Vagina (tissue), 2 donors: Measurements from ENCODE around the gene IL18RAP. TPM values are rescaled to one million over a fixed set of nuclear protein-coding genes. Genes with fewer than 3 reads are reported as not detected.

ENCODE experiments used
- DNase-seq, 2 donors: peaks; one replicate each; pipeline ENCODE4 v3.0.0-alpha.2; 2017; ENCODE audit errors: extremely low spot score in 2 of 2
- H3K27ac ChIP-seq: fragments of 200-600 bp; sonication (generic); one replicate; pipeline ENCODE4 v1.5.1; 2019
- H3K27me3 ChIP-seq: fragments of 200-600 bp; sonication (generic); one replicate; pipeline ENCODE4 v1.5.1; 2019
- H3K36me3 ChIP-seq, 2 donors: fragments of 200-600 bp; sonication (generic); one replicate each; pipeline ENCODE4 v1.5.1; 2017 to 2019
- H3K4me1 ChIP-seq: fragments of 200-600 bp; sonication (generic); one replicate; pipeline ENCODE4 v1.5.1; 2019
- H3K4me3 ChIP-seq, 2 donors: fragments of 200-600 bp; sonication (generic); 1 replicate in 1 of 2; 2 replicates in 1 of 2; pipeline ENCODE4 v1.5.1; 2016 to 2019
- H3K9me3 ChIP-seq: fragments of 200-600 bp; sonication (generic); one replicate; pipeline ENCODE4 v1.5.1; 2019
- CTCF ChIP-seq, 3 experiments: fragments of 450-650 bp in 2 of 3; fragments of 200-600 bp in 1 of 3; sonication (generic) in 1 of 3; IDR thresholded peaks; one replicate each; pipeline ENCODE4 v1.5.1; 2017 to 2019; ENCODE audit warnings: antibody characterized with exemption in 3 of 3, mild to moderate bottlenecking in 2 of 3, moderate library complexity in 2 of 3
- POLR2A ChIP-seq, 2 donors: fragments of 450-650 bp; IDR thresholded peaks; one replicate each; pipeline ENCODE4 v1.6.1; 2017; ENCODE audit warnings: antibody characterized with exemption in 2 of 2, mild to moderate bottlenecking in 2 of 2, moderate library complexity in 2 of 2
- POLR2AphosphoS5 ChIP-seq, 2 donors: sonication (generic); formaldehyde crosslinking; IDR thresholded peaks; one replicate each; pipeline ENCODE4 v1.9.0; 2017; ENCODE audit warnings: antibody characterized with exemption in 2 of 2, mild to moderate bottlenecking in 2 of 2, low read depth in 1 of 2; ENCODE audit not compliant: insufficient read depth in 1 of 2
- intact Hi-C: fragments of 100-400 bp; cut with DNase I; formaldehyde crosslinking; loops from one replicate; pipeline ENCODE4 v1.15.1; 2023
- total RNA-seq: library from RNA; depleted of rRNA; stranded (reverse); fragments of >200 nt; gene quantifications from one replicate; pipeline ENCODE4 v1.2.3, GENCODE V29; 2016

The IL18RAP gene
- total RNA-seq, 1 donor from 2014 or later, result 5.9 TPM

- Histone ChIP-seq H3K27ac (no peak overlapping the region), H3K27me3 (no peaks in the 10 kb centered on the region), H3K36me3 (no peaks in the 10 kb centered on the region), H3K9me3 (no peaks in the 10 kb centered on the region), H3K4me3 (no peak overlapping the region), H3K4me1 (no peaks in the 10 kb centered on the region)
- intact Hi-C loops, result no loop called here
- TF ChIP-seq CTCF (IDR thresholded peaks at IDR 0.05) (peak; percentile 45 to 65 (median 63)), POLR2AphosphoS5 (IDR thresholded peaks at IDR 0.05; ENCODE audit: insufficient read depth in 1 of 2, low read depth in 1 of 2) (no peak), POLR2A (IDR thresholded peaks at IDR 0.05) (no peak)
- DNase-seq, result no peak
Observed at GRCh38 chr2:102442967-102443828, 20.2 kb downstream of the IL18RAP start.

- H3K9me3 ChIP-seq, result no peaks in the 10 kb centered on the region
- no peak overlapping the region for H3K27ac ChIP-seq
- no peak overlapping the region for H3K4me3 ChIP-seq
- H3K4me1 ChIP-seq, result no peaks in the 10 kb centered on the region
- intact Hi-C loops, result no loop called here
- no peak for DNase-seq
- H3K27me3 ChIP-seq, result no peaks in the 10 kb centered on the region
- H3K36me3 ChIP-seq, result no peaks in the 10 kb centered on the region
- TF ChIP-seq POLR2A (IDR thresholded peaks at IDR 0.05), result no peak
- TF ChIP-seq POLR2AphosphoS5 (IDR thresholded peaks at IDR 0.05; ENCODE audit: insufficient read depth in 1 of 2, low read depth in 1 of 2), result no peak
- no peak for TF ChIP-seq CTCF (IDR thresholded peaks at IDR 0.05)
Observed at GRCh38 chr2:102444233-102444632, 21.3 kb downstream of the IL18RAP start.

DNA sequence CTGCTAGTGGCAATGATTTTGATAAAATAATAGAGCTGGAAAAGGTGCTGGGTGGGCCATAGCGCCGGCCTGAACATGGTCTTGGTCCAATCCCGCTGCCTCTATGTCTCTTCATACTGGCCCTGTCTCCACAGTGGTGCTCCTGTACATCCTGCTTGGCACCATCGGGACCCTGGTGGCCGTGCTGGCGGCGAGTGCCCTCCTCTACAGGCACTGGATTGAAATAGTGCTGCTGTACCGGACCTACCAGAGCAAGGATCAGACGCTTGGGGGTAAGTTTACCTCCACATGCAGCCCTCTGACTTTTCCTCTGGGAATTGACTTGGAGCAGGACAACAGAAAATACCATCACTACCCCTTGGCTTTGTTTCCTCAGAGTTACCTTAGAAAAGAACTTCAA lies 24.0 kb downstream of the IL18RAP start:
- no peak for DNase-seq

GRCh38 chr2:102449370-102449974 lies 26.5 kb downstream of the IL18RAP start:
- H3K27ac ChIP-seq, result no peak overlapping the region
- intact Hi-C loops, result no loop called here
- peak in 2 of 3 experiments; percentile 44 to 58 for TF ChIP-seq CTCF (IDR thresholded peaks at IDR 0.05)
- TF ChIP-seq POLR2A (IDR thresholded peaks at IDR 0.05), result no peak
- H3K4me1 ChIP-seq, result no peaks in the 10 kb centered on the region
- no peaks in the 10 kb centered on the region for H3K9me3 ChIP-seq
- H3K4me3 ChIP-seq, result no peak overlapping the region
- no peaks in the 10 kb centered on the region for H3K27me3 ChIP-seq
- H3K36me3 ChIP-seq, result no peaks in the 10 kb centered on the region
- DNase-seq, result no peak

More for the DNA sequence above, 24.0 kb downstream of the IL18RAP start:
- Histone ChIP-seq H3K27ac (no peak overlapping the region), H3K4me3 (no peak overlapping the region), H3K4me1 (no peaks in the 10 kb centered on the region), H3K27me3 (no peaks in the 10 kb centered on the region), H3K9me3 (no peaks in the 10 kb centered on the region), H3K36me3 (no peaks in the 10 kb centered on the region)
- TF ChIP-seq POLR2AphosphoS5 (IDR thresholded peaks at IDR 0.05; ENCODE audit: insufficient read depth in 1 of 2, low read depth in 1 of 2) (no peak), CTCF (IDR thresholded peaks at IDR 0.05) (no peak), POLR2A (IDR thresholded peaks at IDR 0.05) (no peak)
- intact Hi-C loops, result no loop called here

DNA sequence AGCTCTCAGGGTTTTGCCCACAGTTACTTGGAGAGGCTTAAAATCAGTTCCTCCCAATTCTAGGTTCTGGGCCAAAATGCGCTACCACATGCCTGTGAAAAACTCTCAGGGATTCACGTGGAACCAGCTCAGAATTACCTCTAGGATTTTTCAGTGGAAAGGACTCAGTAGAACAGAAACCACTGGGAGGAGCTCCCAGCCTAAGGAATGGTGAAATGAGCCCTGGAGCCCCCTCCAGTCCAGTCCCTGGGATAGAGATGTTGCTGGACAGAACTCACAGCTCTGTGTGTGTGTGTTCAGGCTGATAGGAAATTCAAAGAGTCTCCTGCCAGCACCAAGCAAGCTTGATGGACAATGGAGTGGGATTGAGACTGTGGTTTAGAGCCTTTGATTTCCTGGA lies 29.0 kb downstream of the IL18RAP start:
- H3K27me3 ChIP-seq, result no peaks in the 10 kb centered on the region
- intact Hi-C loops, result no loop called here
- no peak overlapping the region for H3K27ac ChIP-seq
- H3K4me3 ChIP-seq, result no peak overlapping the region
- H3K9me3 ChIP-seq, result no peaks in the 10 kb centered on the region
- no peak for TF ChIP-seq POLR2A (IDR thresholded peaks at IDR 0.05)
- TF ChIP-seq CTCF (IDR thresholded peaks at IDR 0.05), result no peak
- no peak for TF ChIP-seq POLR2AphosphoS5 (IDR thresholded peaks at IDR 0.05; ENCODE audit: insufficient read depth in 1 of 2, low read depth in 1 of 2)
- no peaks in the 10 kb centered on the region for H3K4me1 ChIP-seq
- H3K36me3 ChIP-seq, result no peaks in the 10 kb centered on the region
- no peak for DNase-seq
